Vagina (tissue), 2 donors: ENCODE measurements around the gene PLEKHH1.

ENCODE experiments used
- CTCF ChIP-seq, 3 experiments: fragments of 450-650 bp in 2 of 3; fragments of 200-600 bp in 1 of 3; sonication (generic) in 1 of 3; IDR thresholded peaks; one replicate each; pipeline ENCODE4 v1.5.1; 2017 to 2019; ENCODE audit warnings: antibody characterized with exemption in 3 of 3, mild to moderate bottlenecking in 2 of 3, moderate library complexity in 2 of 3
- POLR2A ChIP-seq, 2 donors: fragments of 450-650 bp; IDR thresholded peaks; one replicate each; pipeline ENCODE4 v1.6.1; 2017; ENCODE audit warnings: antibody characterized with exemption in 2 of 2, mild to moderate bottlenecking in 2 of 2, moderate library complexity in 2 of 2
- POLR2AphosphoS5 ChIP-seq, 2 donors: sonication (generic); formaldehyde crosslinking; IDR thresholded peaks; one replicate each; pipeline ENCODE4 v1.9.0; 2017; ENCODE audit warnings: antibody characterized with exemption in 2 of 2, mild to moderate bottlenecking in 2 of 2, low read depth in 1 of 2; ENCODE audit not compliant: insufficient read depth in 1 of 2

- no peak for TF ChIP-seq CTCF (IDR thresholded peaks at IDR 0.05)
- TF ChIP-seq POLR2AphosphoS5 (IDR thresholded peaks at IDR 0.05; ENCODE audit: insufficient read depth in 1 of 2, low read depth in 1 of 2), result peak in 1 of 2 donors; percentile 50
- TF ChIP-seq POLR2A (IDR thresholded peaks at IDR 0.05), result no peak
Observed at GRCh38 chr14:67532998-67533753, at the start of gene PLEKHH1.
